ENCODE data around the gene RPL10A.
A peak's percentile ranks its signal among the peaks of the same experiment; 100 is the strongest.
"Not testable (repeated sequence)": the region's sequence is repeated elsewhere in the genome, so short reads cannot be mapped to it uniquely, and the experiment has no call there.

RPL10A gene

DNA sequence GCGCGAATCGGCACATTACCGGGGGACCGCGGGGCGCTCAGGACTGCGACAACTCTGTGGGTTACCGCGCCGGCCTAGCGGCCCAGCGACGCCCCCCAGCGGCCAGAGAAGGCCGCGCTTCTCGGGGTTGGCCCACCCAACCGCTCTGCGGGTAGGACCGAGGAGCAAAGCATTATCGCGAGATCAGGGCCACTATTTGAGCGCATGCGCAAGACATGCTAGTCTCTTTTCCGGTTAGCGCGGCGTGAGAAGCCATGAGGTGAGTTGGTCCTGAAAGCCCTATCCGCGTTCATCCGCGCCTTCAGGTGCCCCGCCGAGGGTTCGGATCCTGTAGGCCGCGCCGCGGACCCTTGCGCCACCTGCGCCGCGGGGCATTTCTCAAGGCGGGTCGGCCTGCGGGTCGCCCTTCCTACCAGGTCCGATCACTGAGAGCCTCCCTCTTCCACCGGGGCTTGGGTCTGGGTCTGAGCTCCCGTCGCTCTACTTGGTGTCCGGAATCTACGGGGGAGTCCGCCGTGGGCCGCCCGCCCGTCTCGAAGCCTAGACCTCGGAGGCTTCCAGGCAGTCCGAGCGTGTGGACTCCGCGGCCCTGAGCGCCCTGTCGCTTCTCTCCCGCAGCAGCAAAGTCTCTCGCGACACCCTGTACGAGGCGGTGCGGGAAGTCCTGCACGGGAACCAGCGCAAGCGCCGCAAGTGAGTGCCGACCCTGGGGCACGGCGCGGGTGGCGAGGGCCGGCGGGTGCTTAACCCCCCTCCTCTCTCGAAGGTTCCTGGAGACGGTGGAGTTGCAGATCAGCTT is at the start of gene RPL10A:
RPL10A (plus strand) TSS at position 221 of the 799 bp plus-strand sequence; CDS start at position 255, 34 bp downstream.
- H3K36me3 Mint-ChIP-seq, result peaks cover 21% of the 10 kb centered on the region
- no peaks in the 10 kb centered on the region for H3K9me3 Mint-ChIP-seq
- H3K27ac Mint-ChIP-seq, result peak within 1 kb of the TSS; percentile 97
- no peaks in the 10 kb centered on the region for H3K27me3 Mint-ChIP-seq
- peak within 1 kb of the TSS; percentile 97 for H3K4me3 Mint-ChIP-seq
- H3K4me1 Mint-ChIP-seq, result peaks cover 25% of the 10 kb centered on the region

DNA sequence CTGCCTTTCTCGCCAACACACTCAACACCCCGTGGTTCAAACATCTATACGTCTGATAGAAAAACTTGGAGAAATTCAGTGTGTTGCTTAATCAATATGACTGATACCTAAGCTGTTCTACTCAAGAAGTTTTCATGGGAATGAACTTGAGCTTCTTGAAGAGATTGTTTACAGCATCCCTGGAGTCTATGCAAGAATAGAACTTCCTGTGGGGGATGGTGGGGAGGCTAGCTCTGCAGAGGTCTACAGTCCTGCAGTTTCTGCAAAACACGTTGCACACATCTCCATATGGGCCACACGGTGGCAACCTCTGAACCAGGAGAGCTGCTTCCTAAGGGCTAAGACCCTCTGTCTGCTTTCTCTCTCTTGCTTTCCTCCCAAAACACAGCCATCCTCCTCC is 48.8 kb upstream of the RPL10A start:
- peaks cover 45% of the 10 kb centered on the region for H3K4me1 Mint-ChIP-seq
- no peak overlapping the region for H3K4me3 Mint-ChIP-seq
- peaks cover 6% of the 10 kb centered on the region for H3K36me3 Mint-ChIP-seq
- no peaks in the 10 kb centered on the region for H3K9me3 Mint-ChIP-seq
- H3K27ac Mint-ChIP-seq, result no peak overlapping the region
- H3K27me3 Mint-ChIP-seq, result no peaks in the 10 kb centered on the region

DNA sequence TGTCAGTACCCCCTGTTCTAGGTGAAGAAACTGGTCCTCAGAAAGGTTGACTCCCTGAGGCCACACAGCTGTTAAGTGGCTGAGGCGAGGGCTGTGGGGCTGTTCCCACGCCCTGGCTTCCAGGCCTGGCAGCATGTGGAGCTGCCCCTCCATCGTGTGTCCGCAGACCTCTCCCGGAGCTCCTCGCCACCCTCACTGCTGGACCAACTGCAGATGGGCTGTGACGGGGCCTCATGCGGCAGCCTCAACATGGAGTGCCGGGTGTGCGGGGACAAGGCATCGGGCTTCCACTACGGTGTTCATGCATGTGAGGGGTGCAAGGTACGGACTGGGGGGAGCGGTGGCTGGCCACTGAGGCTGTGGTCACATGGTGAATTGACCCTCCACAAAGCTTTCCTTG is 48.2 kb upstream of the RPL10A start:
- peaks cover 6% of the 10 kb centered on the region for H3K36me3 Mint-ChIP-seq
- H3K27me3 Mint-ChIP-seq, result no peaks in the 10 kb centered on the region
- H3K4me1 Mint-ChIP-seq, result peaks cover 40% of the 10 kb centered on the region
- H3K9me3 Mint-ChIP-seq, result no peaks in the 10 kb centered on the region
- H3K27ac Mint-ChIP-seq, result no peak overlapping the region
- no peak overlapping the region for H3K4me3 Mint-ChIP-seq

DNA sequence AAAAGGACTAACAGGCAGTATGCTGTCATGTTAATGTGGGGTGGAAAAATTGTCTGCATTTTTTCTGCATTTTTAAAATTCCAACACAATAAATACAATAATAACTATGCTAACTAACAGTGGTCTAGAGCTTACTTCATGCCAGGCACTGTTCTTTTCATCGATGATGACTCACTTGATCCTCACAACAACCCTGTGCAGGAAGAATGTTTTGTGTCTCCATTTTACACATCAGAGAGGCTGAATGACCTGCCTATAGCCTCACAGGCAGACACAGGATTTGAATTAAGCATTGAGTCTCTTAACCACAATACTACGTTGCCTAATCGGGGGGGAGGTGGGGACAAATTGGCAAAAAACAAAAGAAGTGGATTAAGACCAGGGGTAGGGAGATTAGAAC is 42.9 kb upstream of the RPL10A start:
- no peaks in the 10 kb centered on the region for H3K4me1 Mint-ChIP-seq
- no peaks in the 10 kb centered on the region for H3K27me3 Mint-ChIP-seq
- H3K4me3 Mint-ChIP-seq, result no peak overlapping the region
- no peaks in the 10 kb centered on the region for H3K9me3 Mint-ChIP-seq
- H3K36me3 Mint-ChIP-seq, result peaks cover 24% of the 10 kb centered on the region
- H3K27ac Mint-ChIP-seq, result no peak overlapping the region

DNA sequence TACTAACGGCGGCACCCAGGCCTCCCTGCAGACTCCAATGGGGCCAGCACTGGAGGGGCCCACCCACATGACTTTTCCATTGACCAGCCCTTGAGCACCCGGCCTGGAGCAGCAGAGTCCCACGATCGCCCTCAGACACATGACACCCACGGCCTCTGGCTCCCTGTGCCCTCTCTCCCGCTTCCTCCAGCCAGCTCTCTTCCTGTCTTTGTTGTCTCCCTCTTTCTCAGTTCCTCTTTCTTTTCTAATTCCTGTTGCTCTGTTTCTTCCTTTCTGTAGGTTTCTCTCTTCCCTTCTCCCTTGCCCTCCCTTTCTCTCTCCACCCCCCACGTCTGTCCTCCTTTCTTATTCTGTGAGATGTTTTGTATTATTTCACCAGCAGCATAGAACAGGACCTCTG is 42.1 kb upstream of the RPL10A start:
- Mint-ChIP-seq H3K4me1 (no peaks in the 10 kb centered on the region), H3K4me3 (no peak overlapping the region), H3K27me3 (no peaks in the 10 kb centered on the region), H3K9me3 (no peaks in the 10 kb centered on the region), H3K36me3 (peaks cover 24% of the 10 kb centered on the region), H3K27ac (no peak overlapping the region)

DNA sequence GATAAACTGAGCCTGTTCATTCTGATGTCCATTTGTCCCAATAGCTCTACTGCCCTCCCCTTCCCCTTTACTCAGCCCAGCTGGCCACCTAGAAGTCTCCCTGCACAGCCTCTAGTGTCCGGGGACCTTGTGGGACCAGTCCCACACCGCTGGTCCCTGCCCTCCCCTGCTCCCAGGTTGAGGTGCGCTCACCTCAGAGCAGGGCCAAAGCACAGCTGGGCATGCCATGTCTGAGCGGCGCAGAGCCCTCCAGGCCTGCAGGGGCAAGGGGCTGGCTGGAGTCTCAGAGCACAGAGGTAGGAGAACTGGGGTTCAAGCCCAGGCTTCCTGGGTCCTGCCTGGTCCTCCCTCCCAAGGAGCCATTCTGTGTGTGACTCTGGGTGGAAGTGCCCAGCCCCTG is 40.8 kb upstream of the RPL10A start:
- no peaks in the 10 kb centered on the region for H3K4me1 Mint-ChIP-seq
- H3K27ac Mint-ChIP-seq, result no peak overlapping the region
- H3K27me3 Mint-ChIP-seq, result no peaks in the 10 kb centered on the region
- H3K36me3 Mint-ChIP-seq, result peaks cover 21% of the 10 kb centered on the region
- H3K9me3 Mint-ChIP-seq, result no peaks in the 10 kb centered on the region
- no peak overlapping the region for H3K4me3 Mint-ChIP-seq

DNA sequence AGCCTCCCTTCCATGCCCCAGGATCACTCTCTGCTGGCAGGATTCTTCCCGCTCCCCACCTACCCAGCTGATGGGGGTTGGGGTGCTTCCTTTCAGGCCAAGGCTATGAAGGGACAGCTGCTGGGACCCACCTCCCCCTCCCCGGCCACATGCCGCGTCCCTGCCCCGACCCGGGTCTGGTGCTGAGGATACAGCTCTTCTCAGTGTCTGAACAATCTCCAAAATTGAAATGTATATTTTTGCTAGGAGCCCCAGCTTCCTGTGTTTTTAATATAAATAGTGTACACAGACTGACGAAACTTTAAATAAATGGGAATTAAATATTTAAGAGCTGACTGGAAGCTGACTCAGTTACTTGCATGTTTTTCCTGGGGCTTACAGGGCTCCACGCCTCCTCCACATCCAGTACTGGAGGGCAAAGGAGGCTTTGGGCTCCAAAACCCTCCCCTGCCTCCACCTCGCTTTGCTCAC is 40.3 kb upstream of the RPL10A start:
- Mint-ChIP-seq H3K4me3 (no peak overlapping the region), H3K27me3 (no peaks in the 10 kb centered on the region), H3K36me3 (peaks cover 21% of the 10 kb centered on the region), H3K9me3 (no peaks in the 10 kb centered on the region), H3K4me1 (no peaks in the 10 kb centered on the region), H3K27ac (no peak overlapping the region)

DNA sequence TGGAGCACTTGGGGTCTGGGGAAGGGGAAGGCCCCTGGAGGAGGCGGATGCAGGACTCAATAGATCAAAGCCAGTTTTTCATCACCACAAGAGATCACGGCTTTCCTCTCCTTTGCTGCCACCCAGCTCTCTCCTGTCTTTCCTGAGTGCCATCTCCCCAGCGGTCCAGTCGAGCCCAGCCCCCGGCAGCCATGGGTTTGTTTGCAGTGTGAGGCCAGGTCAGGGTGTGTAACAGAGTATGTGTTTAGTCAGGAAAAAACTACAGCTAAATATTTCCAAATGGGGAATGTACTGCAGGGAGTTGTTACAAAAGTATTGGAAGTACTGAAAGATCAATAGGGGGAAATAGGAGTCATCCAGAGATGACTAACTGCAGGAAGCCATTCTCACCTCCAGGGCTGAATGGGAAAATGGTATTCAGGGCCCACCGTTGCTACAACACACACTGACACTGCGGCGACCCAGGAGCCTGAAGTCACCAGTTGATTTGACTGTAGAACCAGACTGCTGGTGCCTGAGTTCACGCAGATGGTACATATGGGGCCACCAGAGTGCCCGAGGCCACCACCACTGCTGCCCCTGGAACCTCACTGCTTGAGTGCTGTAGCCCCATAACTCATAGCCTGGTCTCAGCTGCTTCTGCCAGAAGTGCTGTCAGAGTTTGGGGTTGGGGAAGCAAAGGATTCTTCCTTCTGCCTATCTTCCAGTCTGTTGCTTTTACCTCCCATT is 39.6 kb upstream of the RPL10A start:
- Mint-ChIP-seq H3K27me3 (no peaks in the 10 kb centered on the region), H3K27ac (no peak overlapping the region), H3K36me3 (peaks cover 20% of the 10 kb centered on the region), H3K9me3 (no peaks in the 10 kb centered on the region), H3K4me3 (no peak overlapping the region), H3K4me1 (no peaks in the 10 kb centered on the region)

DNA sequence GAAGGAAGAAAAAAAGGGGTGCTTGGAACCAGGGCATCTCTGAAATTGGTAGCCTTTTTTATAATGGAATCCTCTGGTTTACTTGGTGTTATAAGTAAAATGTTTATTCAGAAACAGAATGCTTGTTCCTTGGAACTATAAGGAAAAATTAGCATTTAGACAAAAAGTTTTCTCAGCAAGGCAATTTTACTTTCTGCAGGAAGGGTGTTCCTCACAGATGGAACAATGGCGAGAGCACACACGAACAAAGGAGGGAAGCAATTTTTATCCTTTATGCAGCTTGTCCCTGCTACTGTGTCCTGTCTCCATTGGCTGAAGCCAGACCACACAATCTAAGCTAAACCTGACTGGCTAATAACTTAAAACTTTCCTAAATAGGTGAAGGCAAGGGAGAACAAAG is 38.7 kb upstream of the RPL10A start:
- Mint-ChIP-seq H3K27ac (no peak overlapping the region), H3K9me3 (no peaks in the 10 kb centered on the region), H3K27me3 (no peaks in the 10 kb centered on the region), H3K4me1 (no peaks in the 10 kb centered on the region), H3K36me3 (peaks cover 20% of the 10 kb centered on the region), H3K4me3 (no peak overlapping the region)

DNA sequence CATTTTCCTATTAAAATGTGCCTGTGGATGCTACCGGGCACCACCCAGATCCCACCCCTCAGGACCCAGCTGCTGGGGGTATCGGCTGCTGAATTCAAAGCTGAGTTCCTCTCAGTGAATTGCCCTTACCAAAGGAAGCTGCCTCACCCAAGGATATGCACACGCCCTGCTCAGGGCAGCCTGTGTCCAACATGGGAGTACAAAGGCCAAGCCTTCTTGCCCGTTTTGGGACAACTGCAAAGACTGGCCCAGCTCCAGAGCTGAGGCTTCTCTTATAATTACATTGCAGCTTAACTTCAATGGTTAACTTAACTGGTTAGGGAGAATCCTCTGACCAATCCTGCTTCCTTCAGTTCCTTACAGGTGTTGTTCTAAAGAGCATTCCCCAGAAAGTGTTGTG is 35.9 kb upstream of the RPL10A start:
- Mint-ChIP-seq H3K27ac (no peak overlapping the region), H3K36me3 (peaks cover 12% of the 10 kb centered on the region), H3K27me3 (no peaks in the 10 kb centered on the region), H3K4me1 (no peaks in the 10 kb centered on the region), H3K4me3 (no peak overlapping the region), H3K9me3 (no peaks in the 10 kb centered on the region)

DNA sequence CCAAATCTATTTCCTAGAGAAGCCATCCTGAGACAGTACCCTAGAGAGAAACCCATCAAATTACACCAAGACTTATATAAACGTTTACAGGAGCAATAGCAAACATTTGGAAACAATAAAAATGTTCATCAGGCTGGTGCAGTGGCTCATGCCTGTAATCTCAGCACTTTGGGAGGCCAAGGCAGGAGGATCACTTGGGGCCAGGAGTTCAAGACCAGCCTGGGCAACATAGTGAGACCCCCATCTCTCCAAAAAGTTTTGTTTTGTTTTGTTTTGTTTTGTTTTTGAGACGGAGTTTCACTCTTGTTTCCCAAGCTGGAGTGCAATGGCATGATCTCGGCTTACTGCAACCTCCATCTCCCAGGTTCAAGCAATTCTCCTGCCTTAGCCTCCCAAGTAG is 35.5 kb upstream of the RPL10A start:
- H3K4me3 Mint-ChIP-seq, H3K27me3 Mint-ChIP-seq, H3K9me3 Mint-ChIP-seq, H3K27ac Mint-ChIP-seq, H3K4me1 Mint-ChIP-seq: not testable (repeated sequence)
- H3K36me3 Mint-ChIP-seq, result peaks cover 12% of the 10 kb centered on the region

DNA sequence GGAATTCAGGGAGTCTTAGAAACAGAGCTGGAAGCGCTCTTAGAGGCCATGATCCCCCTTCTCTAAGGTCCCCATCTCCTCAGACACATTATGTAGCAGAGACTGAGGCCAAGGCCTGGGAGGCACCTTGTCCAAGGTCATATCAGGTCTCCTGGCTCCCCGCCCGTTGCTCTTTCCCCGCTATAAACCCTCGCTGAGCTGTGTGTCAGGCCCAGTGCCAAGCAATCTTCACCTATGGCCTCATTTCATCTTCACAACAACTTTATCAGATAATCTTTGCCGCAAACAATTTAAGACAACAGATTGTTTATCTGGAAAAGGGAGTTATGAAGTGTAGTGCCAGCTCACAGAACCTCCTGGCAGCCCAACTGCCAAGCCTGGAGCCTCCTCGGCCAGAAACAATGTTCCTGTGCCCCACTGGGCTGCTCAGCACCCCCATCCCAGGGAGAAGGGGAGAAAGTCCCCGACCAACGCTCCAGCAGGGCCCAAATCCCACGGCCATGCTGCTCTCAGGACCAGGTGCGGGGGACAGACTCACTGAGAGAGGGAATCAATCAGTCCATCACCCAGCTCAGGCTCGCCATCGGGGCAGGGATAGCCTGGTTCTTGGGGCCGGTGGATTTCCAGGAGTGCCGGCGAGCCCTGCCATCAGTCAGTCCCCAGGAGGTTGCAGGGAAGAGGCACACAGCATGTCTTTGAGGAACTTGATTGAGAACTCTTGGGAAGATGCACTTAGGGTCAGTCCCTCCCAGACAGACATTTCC is 32.9 kb upstream of the RPL10A start:
- no peak overlapping the region for H3K27ac Mint-ChIP-seq
- no peak overlapping the region for H3K4me3 Mint-ChIP-seq
- H3K9me3 Mint-ChIP-seq, result no peaks in the 10 kb centered on the region
- H3K36me3 Mint-ChIP-seq, result no peaks in the 10 kb centered on the region
- no peaks in the 10 kb centered on the region for H3K4me1 Mint-ChIP-seq
- H3K27me3 Mint-ChIP-seq, result no peaks in the 10 kb centered on the region

DNA sequence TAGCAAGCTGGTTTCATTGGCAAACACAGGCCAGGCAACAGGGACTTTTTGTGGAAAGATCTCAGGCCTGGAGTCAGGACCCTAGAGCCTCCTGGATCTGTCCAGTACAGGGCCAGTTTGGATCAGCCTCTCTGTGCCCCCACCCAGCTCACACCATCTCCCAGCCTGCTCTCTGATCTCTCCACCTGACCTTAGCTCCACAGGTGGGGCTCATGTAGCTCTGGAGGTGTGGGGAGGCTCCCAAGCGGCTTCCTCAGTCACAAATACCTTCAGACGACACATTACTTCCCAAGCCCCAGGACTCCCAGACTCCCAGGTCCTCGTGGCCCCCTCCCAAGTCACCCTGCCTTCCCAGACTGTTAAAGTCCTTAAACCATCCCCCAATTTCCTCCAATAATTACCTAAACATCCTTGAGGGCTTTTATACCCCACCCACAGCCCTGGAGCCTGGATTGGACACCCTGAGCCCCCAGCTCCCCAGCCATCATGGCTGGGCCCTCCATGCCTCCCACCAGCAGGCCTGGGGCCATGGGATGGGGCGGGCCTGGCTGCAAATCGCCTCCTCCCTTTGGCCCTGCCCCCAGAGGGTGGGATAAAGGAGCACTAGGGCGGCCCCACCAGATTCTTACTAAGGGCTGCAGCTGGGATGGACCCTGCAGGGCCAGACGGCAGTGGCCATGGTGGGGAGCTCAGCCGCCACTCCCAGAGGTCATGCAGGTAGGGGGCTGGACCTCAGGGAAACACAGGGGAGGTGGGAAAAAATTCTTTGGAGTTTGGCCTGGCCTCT is 31.9 kb upstream of the RPL10A start:
- Mint-ChIP-seq H3K27me3 (no peaks in the 10 kb centered on the region), H3K4me1 (no peaks in the 10 kb centered on the region), H3K27ac (no peak overlapping the region), H3K9me3 (no peaks in the 10 kb centered on the region), H3K36me3 (no peaks in the 10 kb centered on the region), H3K4me3 (no peak overlapping the region)

DNA sequence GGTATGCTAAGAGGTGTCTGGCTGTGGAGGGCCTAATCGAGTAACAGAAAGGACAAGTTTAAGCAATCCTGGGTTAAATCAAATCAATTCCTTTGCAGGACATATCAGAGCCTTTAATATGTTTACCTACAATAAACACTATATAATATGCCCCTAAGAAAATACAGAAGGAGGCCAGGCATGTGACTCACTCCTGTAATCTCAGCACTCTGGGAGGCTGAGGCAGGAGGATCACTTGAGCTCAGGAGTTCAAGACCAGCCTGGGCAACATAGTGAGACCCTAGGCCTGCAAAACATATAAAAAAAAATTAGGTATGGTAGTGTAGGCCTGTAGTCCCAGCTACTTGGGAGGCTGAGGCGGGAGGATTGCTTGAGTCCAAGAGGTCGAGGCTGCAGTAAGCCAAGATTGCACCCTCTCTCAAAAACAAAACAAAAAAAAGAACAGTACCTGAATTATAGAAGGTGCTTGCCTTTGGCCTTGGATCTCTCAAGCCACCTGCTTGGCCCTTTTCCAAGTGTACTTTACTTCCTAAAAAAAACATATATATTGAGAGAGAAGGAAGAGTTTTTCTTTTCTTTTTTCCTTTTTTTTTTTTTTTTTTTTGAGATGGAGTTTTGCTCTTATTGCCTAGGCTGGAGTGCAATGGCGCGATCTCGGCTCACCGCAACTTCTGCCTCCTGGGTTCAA is 29.7 kb upstream of the RPL10A start:
- not testable (repeated sequence) for H3K4me3 Mint-ChIP-seq, H3K27me3 Mint-ChIP-seq, H3K4me1 Mint-ChIP-seq, H3K36me3 Mint-ChIP-seq, H3K9me3 Mint-ChIP-seq, H3K27ac Mint-ChIP-seq

DNA sequence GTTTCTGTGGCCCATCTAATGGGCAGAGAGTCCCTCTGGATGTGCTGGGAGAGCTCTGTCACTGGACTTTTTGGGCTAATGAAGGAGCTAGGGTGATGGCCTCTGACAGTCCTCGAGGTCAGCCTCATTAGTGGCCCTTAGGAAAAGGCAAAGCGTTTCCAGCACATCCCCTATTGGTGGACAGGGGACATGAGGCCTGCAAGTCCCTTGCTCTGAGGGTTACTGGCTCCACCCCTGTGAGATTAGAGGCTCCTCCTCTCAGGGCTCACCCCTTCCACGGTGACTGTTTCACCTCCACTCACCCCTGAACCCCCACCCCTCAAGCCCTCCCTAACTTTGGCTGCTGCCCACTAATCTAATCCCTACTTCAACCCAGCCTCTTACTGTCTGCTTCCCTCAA is 28.9 kb upstream of the RPL10A start:
- Mint-ChIP-seq H3K4me3 (no peak overlapping the region), H3K9me3 (no peaks in the 10 kb centered on the region), H3K4me1 (no peaks in the 10 kb centered on the region), H3K27ac (no peak overlapping the region), H3K27me3 (no peaks in the 10 kb centered on the region), H3K36me3 (no peaks in the 10 kb centered on the region)

Data from activated naive CD4-positive, alpha-beta T cell treated with anti-CD3 and anti-CD28 coated beads, Interleukin-2, amount 50 U/mL, for 24 hours (primary cell).